Posterior vena cava (tissue), 2 donors: Measurements from ENCODE around the gene NEU2. TPM values are rescaled to one million over a fixed set of nuclear protein-coding genes. Genes with fewer than 3 reads are reported as not detected.

Source experiments
- DNase-seq: peaks from one replicate; pipeline ENCODE4 v3.0.0-alpha.2; 2020; ENCODE audit warnings: low spot score
- intact Hi-C, 2 donors: fragments of 100-400 bp; cut with DNase I; formaldehyde crosslinking; loops; one replicate each; pipeline versions ENCODE4 v1.14.1 to v1.14.2; 2022 to 2023
- total RNA-seq, 2 donors: library from RNA; stranded (reverse); fragmentation: NEBNext Ultra II Directional; extraction: Animal tissue kit (Norgen Biotek cat#: 25700); gene quantifications; one replicate each; pipeline ENCODE4 v1.2.1, GENCODE V29; 2021
- donor health status: DM: yes; HTN: yes; CAD: no.
- donor health status: DM: yes; HTN: yes; CAD: no.

NEU2 gene
- total RNA-seq, 2 donors from 2014 or later, result not detected

GRCh38 chr2:233031556-233032500 is 644 bp upstream of the NEU2 start:
- peak; percentile 50 for DNase-seq
- intact Hi-C loops, result loop anchor here in 1 of 2 donors (10.0 kb wide), 1 partner anchor 157 kb away; the partner anchor contains the start of gene SNORC

GRCh38 chr2:233033672-233034071 is 1.2 kb downstream of the NEU2 start:
- DNase-seq, result peak; percentile 35
- intact Hi-C loops, result loop anchor here in 1 of 2 donors (10.0 kb wide), 1 partner anchor 159 kb away; the partner anchor contains the start of gene SNORC

- peak; percentile 80 for DNase-seq
- intact Hi-C loops, result loop anchor here in 1 of 2 donors (10.0 kb wide), 1 partner anchor 159 kb away; the partner anchor contains the start of gene SNORC
These were observed 1.8 kb downstream of the NEU2 start for GRCh38 chr2:233034091-233034882.

GRCh38 chr2:233035426-233036161 is 3.1 kb downstream of the NEU2 start:
- intact Hi-C loops, result loop anchor here in 1 of 2 donors (10.0 kb wide), 1 partner anchor 161 kb away; the partner anchor contains the start of gene SNORC

GRCh38 chr2:233036162-233036838 is 3.8 kb downstream of the NEU2 start:
- intact Hi-C loops, result loop anchor here in 1 of 2 donors (10.0 kb wide), 1 partner anchor 161 kb away; the partner anchor contains the start of gene SNORC

More at GRCh38 chr2:233035426-233036161, 3.1 kb downstream of the NEU2 start:
- DNase-seq, result peak; percentile 65

GRCh38 chr2:233037078-233037477 is 4.6 kb downstream of the NEU2 start:
- no peak for DNase-seq
- intact Hi-C loops, result loop anchor here in 1 of 2 donors (10.0 kb wide), 1 partner anchor 162 kb away; the partner anchor contains the start of gene SNORC

More at GRCh38 chr2:233036162-233036838, 3.8 kb downstream of the NEU2 start:
- peak; percentile 38 for DNase-seq

- DNase-seq, result no peak
- intact Hi-C loops, result loop anchor here in 1 of 2 donors (10.0 kb wide), 1 partner anchor 165 kb away; the partner anchor contains the start of gene SNORC
These were observed 6.9 kb downstream of the NEU2 start for GRCh38 chr2:233039212-233039845.

- DNase-seq, result peak; percentile 74
- intact Hi-C loops, result loop anchor here in 1 of 2 donors (10.0 kb wide), 1 partner anchor 165 kb away; the partner anchor contains the start of gene SNORC
These were observed 7.5 kb downstream of the NEU2 start for GRCh38 chr2:233039846-233040530.

- peak; percentile 41 for DNase-seq
- intact Hi-C loops, result no loop called here
These were observed 8.1 kb downstream of the NEU2 start for GRCh38 chr2:233040571-233040970.

GRCh38 chr2:233041722-233042323 is 9.4 kb downstream of the NEU2 start:
- peak; percentile 60 for DNase-seq
- intact Hi-C loops, result no loop called here

GRCh38 chr2:233042549-233042948 is 10.1 kb downstream of the NEU2 start:
- intact Hi-C loops, result no loop called here
- peak; percentile 38 for DNase-seq

- intact Hi-C loops, result no loop called here
- DNase-seq, result peak; percentile 65
These were observed 12.6 kb downstream of the NEU2 start for GRCh38 chr2:233044974-233045605.

GRCh38 chr2:233047206-233047605 is 14.7 kb downstream of the NEU2 start:
- intact Hi-C loops, result no loop called here
- peak; percentile 18 for DNase-seq

- DNase-seq, result peak; percentile 42
- intact Hi-C loops, result no loop called here
These were observed 15.2 kb downstream of the NEU2 start for GRCh38 chr2:233047667-233048066.

- DNase-seq, result peak; percentile 47
- intact Hi-C loops, result no loop called here
These were observed 16.2 kb downstream of the NEU2 start for GRCh38 chr2:233048569-233049193.
